ENCODE results near the gene BABAM2.

- TF ChIP-seq EZH2phosphoT487 (IDR thresholded peaks at IDR 0.05; ENCODE audit: insufficient read depth, low read depth), result no peak
- no peak for TF ChIP-seq EZH2 (IDR thresholded peaks at IDR 0.05; ENCODE audit: insufficient read depth, poor library complexity, severe bottlenecking)
Measured at GRCh38 chr2:27962006-27962405, 71.5 kb downstream of the BABAM2 start.
